ENCODE measurements around the gene COASY.
"Not testable (repeated sequence)": the region's sequence is repeated elsewhere in the genome, so short reads cannot be mapped to it uniquely, and the experiment has no call there.

Gene COASY

DNA sequence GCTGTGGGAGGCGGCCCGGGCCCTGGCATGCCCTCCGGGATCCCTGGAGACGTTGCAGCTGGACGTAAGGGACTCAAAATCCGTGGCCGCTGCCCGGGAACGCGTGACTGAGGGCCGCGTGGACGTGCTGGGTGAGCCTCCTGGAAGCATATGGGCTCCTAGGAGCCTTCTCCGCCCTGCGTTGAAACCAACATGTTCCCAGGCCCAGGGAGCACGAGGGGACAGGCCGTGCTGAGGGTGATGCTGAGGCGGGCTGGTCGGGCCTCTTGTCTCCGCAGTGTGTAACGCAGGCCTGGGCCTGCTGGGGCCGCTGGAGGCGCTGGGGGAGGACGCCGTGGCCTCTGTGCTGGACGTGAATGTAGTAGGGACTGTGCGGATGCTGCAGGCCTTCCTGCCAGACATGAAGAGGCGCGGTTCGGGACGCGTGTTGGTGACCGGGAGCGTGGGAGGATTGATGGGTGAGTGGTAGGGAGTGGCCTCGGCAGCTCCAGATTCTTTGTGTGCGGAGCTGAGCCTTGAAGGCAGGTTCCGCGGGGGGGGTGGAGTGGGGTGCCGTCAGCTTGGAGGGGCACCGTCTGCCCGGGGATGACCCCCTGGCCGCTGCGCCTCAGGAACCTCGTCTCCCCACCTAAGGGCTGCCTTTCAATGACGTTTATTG is 8.7 kb upstream of the COASY start:
- no peak for DNase-seq

DNA sequence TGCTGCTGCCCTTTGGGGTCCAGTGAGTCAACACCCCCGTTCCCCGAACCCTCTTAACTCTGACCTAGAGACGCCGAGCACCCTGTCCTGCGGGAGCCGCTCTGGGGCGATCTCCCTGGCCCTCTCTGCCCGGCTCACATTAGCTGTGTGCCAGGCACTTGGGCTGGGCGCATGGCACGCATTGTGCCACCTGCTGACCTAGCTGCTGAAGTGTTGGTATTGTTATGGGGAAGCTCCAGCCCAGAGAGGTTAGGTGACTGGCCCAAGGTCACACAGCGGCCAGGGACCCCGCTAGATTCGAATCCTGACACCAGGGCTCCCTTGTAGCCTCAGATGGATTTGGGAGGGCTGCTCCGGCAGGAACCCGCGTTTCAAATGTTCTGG is 8.1 kb upstream of the COASY start:
- DNase-seq, result no peak

DNA sequence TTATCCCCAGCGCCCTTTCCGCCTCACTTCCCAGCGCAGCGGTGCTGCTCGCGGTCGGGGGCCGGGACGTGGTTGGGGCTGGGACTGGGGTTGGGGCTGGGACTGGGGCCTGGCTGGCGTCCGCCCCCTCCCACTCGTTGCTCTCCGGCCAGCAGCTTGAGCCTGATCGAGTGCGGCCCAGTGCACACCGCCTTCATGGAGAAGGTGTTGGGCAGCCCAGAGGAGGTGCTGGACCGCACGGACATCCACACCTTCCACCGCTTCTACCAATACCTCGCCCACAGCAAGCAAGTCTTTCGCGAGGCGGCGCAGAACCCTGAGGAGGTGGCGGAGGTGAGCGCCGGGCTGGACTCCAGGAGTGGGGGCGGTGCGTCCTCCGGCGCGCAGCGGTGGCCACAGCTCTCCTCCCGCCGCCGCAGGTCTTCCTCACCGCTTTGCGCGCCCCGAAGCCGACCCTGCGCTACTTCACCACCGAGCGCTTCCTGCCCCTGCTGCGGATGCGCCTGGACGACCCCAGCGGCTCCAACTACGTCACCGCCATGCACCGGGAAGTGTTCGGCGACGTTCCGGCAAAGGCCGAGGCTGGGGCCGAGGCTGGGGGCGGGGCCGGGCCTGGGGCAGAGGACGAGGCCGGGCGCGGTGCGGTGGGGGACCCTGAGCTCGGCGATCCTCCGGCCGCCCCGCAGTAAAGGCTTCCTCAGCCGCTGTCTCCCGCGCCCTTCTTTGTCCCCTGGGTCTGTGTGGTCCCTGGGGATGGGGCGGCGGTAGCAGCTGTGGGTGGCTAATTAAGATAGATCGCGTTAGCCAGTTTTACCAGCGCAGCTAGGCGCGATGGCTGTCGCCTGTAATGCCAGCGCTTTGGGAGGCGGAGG is 7.5 kb upstream of the COASY start:
- DNase-seq, result no peak

DNA sequence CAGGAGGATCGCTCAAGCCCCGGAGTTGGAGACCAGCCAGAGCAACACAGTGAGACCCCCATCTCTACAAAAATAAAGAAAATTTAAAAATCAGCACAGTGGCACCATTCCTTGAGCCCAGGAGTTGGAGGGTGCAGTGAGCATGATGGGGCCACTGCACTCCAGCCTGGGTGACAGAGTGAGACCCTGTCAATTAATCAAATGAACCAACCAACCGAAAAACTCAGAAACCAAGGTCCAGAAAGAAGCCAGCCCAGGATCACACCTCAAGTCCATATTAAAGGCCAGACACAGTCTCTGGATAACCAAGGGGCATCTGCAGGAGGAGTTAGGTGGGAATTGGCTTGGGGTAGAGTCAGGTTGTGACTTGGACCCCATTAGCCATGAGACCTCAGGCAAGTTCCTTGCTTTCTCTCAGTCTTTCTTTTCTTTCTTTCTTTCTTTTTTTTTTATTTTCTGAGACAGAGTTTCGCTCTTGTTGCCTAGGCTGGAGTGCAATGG is 6.8 kb upstream of the COASY start:
- no peak for DNase-seq

DNA sequence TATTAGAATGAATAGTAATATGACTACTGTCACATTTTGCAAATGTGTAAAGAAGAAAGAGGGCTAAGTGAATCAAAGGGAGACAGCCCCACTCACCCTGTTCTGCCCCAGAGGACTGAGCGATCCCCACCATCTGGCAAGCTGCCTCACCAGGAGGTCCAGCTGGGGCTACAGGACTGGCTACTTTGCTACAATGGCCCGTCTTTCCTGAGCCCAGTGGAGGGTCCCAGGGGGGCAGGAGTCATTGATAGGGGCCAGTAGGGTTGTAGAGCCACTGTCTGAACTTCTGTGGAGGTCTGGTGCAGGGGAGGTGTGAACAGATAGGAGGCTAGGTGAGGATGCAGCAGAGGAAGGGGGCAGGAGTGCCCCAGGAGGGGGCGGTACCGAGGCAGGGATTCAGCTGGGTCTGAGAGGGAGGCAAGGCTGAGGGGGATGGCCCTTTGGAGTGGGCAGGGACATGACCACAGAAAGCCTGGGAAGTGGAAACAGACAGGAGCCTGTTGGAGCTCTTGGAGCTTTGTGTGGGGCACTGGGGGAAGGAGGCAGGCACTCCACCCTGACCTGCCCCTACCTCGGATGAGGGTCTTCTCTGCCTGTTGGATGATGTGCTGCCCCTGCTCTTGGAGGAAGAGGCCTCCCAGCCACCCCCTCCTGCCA is 5.9 kb upstream of the COASY start:
- not testable (repeated sequence) for DNase-seq

GRCh38 chr17:42559075-42559474 is 2.9 kb upstream of the COASY start:
- DNase-seq, result no peak

GRCh38 chr17:42560246-42560645 is 1.7 kb upstream of the COASY start:
- no peak for DNase-seq

GRCh38 chr17:42562388-42563142 is 617 bp downstream of the COASY start:
- no peak for DNase-seq

GRCh38 chr17:42563143-42563509 is 1.2 kb downstream of the COASY start:
- DNase-seq, result no peak

- no peak for DNase-seq
These were observed 1.6 kb downstream of the COASY start for GRCh38 chr17:42563543-42563942.

DNA sequence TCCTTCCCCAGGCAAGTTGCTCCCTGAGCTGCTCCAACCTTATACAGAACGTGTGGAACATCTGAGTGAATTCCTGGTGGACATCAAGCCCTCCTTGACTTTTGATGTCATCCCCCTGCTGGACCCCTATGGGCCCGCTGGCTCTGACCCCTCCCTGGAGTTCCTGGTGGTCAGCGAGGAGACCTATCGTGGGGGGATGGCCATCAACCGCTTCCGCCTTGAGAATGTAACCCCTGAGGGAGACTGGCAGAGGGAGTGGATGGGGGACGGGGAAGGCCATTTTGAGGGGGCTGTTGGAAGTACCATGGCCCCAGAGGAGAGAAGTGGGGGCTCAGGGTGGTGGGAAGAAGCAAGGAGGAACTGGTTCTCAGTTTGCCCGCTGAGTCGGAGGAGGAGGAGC is 2.0 kb downstream of the COASY start:
- no peak for DNase-seq

DNA sequence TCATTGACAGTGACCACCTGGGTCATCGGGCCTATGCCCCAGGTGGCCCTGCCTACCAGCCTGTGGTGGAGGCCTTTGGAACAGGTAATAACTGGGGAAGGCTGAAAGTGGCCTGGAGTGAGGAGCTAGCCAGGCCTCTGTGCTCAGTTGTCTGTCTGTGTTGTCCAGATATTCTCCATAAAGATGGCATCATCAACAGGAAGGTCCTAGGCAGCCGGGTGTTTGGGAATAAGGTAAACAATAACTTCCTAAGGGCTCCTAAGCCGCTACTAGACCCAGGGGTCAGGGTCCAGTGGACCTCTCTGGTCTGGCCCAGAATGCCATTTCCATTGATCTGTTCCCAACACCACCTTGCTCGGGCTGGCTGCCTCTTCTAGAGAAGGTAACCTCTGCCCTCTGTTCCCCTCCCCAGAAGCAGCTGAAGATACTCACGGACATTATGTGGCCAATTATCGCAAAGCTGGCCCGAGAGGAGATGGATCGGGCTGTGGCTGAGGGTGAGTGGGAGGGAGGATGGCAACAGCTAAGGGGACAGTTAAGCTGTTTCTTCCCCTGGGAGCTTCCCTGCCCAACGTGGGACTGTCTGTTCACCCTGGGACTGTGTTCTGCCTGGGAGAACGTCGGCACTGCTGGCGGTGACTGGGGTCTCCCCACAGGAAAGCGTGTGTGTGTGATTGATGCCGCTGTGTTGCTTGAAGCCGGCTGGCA is 3.0 kb downstream of the COASY start:
- DNase-seq, result no peak

- DNase-seq, result no peak
These were observed 3.7 kb downstream of the COASY start for GRCh38 chr17:42565523-42566214.

DNA sequence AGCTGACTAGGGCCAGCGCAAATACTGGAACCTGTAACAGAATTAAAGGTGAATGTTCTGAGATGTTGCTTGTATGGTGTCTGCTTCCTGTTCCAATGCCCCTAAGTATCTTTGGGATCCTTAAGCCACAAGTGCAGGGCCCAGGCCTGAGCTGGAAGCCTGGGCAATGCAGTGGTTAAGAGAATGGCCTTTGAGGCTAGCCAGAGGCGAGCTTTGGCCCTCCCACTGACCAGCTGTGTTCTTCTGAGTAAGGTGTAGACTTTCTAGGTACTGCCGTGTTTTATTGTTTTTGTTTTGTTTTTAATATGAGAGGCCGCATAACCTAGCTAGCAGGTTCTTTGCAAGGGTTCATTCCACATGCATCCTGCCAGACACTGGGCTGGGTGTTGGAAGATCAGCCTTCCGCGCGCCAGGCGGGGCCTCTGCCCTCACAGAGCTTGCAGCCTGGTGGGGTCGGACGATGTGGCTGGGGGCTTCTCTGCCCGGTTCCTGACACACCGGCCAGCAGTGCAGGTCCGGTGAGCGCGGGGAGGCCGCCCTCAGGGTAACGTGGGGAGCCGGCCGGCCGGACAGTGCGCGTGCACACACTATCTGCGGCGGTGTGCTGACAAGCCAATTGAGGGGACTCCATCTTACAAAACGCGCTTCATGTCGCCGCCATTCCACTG is 4.4 kb downstream of the COASY start:
- DNase-seq, result no peak

DNA sequence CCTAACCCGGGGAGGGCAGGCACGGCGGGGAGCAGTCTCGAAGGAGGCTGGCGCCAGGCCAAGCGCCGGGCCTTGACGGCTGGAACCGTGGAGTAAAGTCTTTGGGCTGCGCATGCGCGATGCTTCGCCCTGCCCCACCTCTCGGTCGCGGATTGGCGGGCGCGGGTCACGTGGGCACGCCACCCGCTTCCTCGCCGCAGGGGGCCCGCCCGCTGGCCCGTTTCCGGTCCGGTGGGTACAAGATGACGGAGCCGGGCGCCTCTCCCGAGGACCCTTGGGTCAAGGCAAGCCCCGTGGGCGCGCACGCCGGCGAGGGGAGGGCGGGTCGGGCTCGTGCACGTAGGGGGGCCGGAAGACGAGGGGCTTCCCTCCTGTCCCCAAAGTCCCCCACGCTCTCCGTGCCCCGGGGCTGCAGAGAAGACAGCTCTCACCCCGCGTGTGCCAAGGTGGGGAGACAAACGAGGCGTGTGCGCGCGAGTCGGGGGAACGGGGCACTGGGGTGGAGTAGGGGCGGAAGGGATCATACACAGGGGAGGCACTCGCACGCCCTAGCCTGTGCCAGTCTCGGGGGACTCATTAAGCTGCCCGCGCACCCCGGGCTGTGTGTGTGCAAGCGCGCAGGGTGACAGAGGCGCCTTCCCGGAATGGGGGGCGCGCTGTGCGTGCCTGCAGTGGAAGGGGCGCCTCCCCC is 5.1 kb downstream of the COASY start, which contains the start of gene MLX:
Gene MLX (plus strand): TSS at position 218 of the 691 bp plus-strand sequence. CDS start 25 bp downstream, at position 243.
- DNase-seq, result peak; percentile 67

- no peak for DNase-seq
These were observed 6.6 kb downstream of the COASY start for GRCh38 chr17:42568341-42569111.

- DNase-seq, result no peak
These were observed 9.7 kb downstream of the COASY start for GRCh38 chr17:42571435-42572225.

DNA sequence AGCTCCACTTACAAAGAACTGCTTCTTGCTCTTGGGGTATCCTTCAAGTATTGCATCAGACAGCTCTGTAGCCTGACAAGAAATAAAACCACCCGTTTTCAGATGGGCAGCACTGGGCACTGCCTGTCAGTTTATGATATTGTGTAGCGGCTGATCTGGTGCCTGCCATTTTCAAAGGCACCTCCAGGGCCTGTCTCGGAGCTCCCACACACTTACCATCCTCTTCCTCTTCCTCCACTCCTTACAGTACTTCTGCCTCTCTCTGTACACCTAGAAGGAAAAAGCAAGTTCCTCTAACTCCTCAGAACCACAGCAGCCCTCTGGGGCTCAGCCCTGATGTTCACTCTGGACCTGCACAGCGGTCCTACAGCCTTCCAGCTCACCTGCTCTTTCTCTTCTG is 11.1 kb downstream of the COASY start:
- DNase-seq, result no peak

DNA sequence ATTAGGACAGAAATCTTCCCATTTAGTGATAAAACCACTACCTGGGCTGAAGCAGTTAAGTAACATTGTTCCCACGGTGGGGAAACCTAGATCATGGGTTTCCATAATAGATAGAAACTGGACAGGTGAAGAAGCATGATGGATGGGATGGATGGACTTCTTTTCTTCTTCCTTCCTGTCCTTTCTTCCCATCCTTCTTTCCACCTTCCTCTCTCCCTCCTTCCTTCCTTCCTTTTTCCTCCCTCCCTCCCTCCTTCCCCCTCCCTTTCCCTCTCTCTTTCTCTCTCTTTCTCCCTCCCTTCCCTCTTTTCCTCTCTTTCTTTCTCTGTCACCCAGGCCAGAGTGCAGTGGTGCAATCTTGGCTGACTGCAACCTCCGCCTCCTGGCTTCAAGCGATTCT is 12.5 kb downstream of the COASY start:
- DNase-seq, result no peak
